ENCODE data around the gene KHSRP. TPM values are rescaled to one million over a fixed set of nuclear protein-coding genes. Genes with fewer than 3 reads are reported as not detected.

The KHSRP gene
- total and polyA plus RNA-seq, 2 of the 13 experiments (the other 11 are each of a cell fraction or from before 2014, with no cell fraction given) = 72.1 to 129 TPM

GRCh38 chr19:6452223-6452614 is 27.6 kb upstream of the KHSRP start (continued):
- no peak for TF ChIP-seq REST (IDR thresholded peaks at IDR 0.05; ENCODE audit: borderline replicate concordance in 1 of 2, low read depth in 1 of 2, low read length in 2 of 2)
- TF ChIP-seq ZBTB25 (CRISPR knock-in tag; IDR thresholded peaks at IDR 0.05) = no peak
- no peak for TF ChIP-seq RBM22 (optimal IDR thresholded peaks at IDR 0.05; ENCODE audit: low read length)
- TF ChIP-seq E2F2 (CRISPR knock-in tag; IDR thresholded peaks at IDR 0.05; ENCODE audit: borderline replicate concordance) = no peak
- no peak for TF ChIP-seq CREB1 (IDR thresholded peaks at IDR 0.05)
- no peak for TF ChIP-seq CREB1 (CRISPR knock-in tag; IDR thresholded peaks at IDR 0.05)
- TF ChIP-seq ZNF678 (CRISPR knock-in tag; IDR thresholded peaks at IDR 0.05) = no peak
- TF ChIP-seq CCAR2 (optimal IDR thresholded peaks at IDR 0.05; ENCODE audit: low read depth, low read length) = no peak
- no peak for TF ChIP-seq ZNF136 (CRISPR knock-in tag; IDR thresholded peaks at IDR 0.05; ENCODE audit: low read depth)
- TF ChIP-seq HMGA1 (CRISPR knock-in tag; conservative IDR thresholded peaks at IDR 0.05) = no peak
- TF ChIP-seq FOXJ3 (CRISPR knock-in tag; IDR thresholded peaks at IDR 0.05; ENCODE audit: borderline replicate concordance) = no peak
- TF ChIP-seq RORA (CRISPR knock-in tag; IDR thresholded peaks at IDR 0.05) = no peak
- TF ChIP-seq SMAD1 (CRISPR knock-in tag; IDR thresholded peaks at IDR 0.05; ENCODE audit: borderline replicate concordance, low read depth) = no peak
